PC-3 (cell line): ENCODE data around the gene DOCK4.

Source experiments
- CTCF ChIP-seq: fragments of 300-600 bp; sonication (generic); conservative IDR thresholded peaks from 2 replicates; pipeline ENCODE4 v1.5.1; 2017; ENCODE audit warnings: antibody characterized with exemption, low read depth, mild to moderate bottlenecking, low read length
- EZH2 ChIP-seq: fragments of 300-600 bp; sonication (generic); IDR thresholded peaks from one replicate; pipeline ENCODE4 v1.6.1; 2017; ENCODE audit warnings: antibody characterized with exemption, mild to moderate bottlenecking, low read length; ENCODE audit not compliant: unreplicated experiment
- EZH2phosphoT487 ChIP-seq: fragments of 300-600 bp; sonication (generic); IDR thresholded peaks from 2 replicates; pipeline ENCODE4 v1.6.1; 2018; ENCODE audit warnings: mild to moderate bottlenecking, antibody characterized with exemption, low read length, borderline replicate concordance

- TF ChIP-seq CTCF (no peak), EZH2 (no peak), EZH2phosphoT487 (no peak)
Measured at GRCh38 chr7:111886233-111886632, 320.0 kb downstream of the DOCK4 start.
